HG03565 (cell line): ENCODE data around the gene MS4A14.
"Not testable (repeated sequence)": the region's sequence is repeated elsewhere in the genome, so short reads cannot be mapped to it uniquely, and the experiment has no call there.

ENCODE experiments used
- ATAC-seq: cut with Tn5 transposase; IDR thresholded peaks from one replicate; pipeline ENCODE4 v1.9.1; 2021; ENCODE audit warnings: mild to moderate bottlenecking, moderate library complexity; ENCODE audit not compliant: unreplicated experiment

MS4A14 gene

DNA sequence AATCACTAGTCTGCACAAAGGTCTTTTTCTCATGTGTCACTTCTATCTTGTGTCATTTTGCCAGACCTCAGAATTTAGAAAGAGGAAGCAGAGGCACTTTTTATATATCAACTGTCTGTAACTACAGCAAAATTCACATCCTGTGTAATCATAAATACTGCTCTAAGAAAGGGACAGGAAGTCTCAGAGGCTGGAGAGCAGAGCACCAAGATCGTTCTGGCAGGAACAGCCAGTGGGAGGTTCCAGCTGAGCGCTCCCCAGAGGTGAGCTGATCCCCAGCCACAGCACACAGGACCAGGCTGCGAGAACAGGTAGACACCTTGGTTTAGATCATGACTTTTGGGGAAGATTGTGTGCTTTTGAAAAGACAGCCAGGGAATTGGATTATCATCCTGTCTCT is 17.9 kb upstream of the MS4A14 start, which contains the start of gene MS4A7:
Gene MS4A7, plus strand, starts transcription at position 179 of the 400 bp plus-strand sequence. CDS start 4,610 bp downstream, outside the sequence.
- peak; percentile 91 for ATAC-seq

DNA sequence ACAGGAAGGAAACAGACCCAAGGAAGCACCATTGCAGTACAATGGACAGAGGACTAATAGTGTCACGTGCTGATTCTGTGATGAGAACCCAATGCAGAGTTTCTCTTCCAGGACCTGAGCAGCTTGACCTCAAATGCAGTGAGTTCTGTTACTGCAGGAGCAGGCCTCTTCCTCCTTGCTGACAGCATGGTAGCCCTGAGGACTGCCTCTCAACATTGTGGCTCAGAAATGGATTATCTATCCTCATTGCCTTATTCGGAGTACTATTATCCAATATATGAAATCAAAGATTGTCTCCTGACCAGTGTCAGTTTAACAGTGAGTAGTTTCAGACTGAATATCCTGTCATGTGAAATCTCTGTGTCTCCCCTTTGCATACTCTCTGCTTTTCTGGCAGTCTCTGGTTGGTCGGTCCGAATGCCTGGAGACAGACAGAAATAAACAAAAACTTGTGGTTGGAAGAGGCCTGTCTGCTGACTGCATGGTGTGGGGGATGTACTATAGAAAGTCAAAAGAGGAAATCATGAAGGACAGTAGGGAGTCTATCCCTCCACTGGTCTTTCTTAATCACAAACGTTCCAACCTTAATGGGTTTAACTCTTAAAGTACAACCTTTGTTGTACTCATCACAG is 6.9 kb upstream of the MS4A14 start:
- ATAC-seq = peak; percentile 90

DNA sequence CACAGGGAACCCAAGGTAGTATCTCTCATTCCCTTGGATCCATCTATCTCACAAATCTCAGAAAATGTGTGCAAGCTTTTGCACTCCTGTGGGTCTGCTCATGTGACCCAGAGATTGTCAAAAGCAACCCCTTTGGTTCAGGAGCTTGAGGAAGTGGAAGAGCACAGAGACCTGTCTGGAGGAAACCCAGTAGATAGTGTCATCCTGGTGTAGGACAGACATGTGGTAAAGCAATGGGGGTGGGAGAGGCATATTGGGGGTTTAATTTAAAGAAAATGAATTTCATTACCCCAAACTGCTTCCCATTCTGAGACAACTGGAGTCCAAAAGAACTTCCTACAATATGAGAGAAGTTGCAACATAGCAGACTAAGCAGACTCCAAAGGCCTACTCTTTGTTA is 5.8 kb upstream of the MS4A14 start:
- no peak for ATAC-seq

DNA sequence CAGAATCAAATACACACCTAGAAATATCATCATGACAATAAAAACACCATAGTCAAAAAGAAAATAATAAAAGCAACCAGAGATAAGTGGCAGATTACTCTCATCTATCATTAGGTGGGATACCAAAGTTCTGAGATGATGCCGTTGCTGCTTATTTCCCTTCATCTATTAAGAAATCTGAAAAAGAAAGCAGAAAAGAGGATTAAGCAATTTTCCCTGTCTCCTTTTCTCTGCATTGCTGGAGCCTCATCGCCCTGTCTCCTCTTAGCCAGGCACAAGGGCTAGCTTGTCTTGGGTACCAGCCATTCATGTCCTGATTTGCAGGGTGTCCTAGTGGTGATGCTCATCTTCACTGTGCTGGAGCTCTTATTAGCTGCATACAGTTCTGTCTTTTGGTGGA is 3.9 kb upstream of the MS4A14 start:
- no peak for ATAC-seq

- no peak for ATAC-seq
Observed at GRCh38 chr11:60393016-60393415, 3.2 kb upstream of the MS4A14 start.

DNA sequence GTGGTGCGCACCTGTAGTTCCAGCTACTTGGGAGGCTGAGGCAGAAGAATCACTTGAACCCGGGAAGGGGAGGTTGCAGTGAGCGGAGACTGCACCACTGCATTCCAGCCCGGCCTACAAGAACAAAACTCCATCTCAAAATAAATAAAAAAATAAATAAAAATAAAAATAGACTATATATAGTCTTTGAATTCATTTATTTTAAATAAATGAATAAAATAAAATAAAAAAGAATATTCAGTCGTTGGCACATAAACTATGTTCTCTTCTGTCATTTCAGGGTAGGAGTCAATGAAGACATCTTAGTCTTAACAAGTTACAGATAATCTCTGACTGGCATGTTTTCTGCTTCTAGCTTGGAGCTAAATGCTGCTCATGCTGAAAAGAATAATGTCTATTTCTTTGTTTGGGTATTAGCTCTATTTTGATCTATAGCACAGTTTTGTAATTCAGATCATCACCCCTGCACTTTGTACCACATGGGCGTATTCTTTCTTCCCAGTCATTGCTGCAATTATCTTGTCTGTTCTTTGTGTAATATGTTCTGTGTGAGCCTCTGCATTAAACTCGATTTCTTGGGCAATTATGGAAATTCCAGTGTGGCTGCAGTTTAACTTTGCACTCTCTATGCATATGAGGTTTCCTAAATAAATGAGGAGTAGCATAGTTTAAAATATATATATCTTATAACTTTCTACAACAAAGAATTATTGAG is 1.4 kb upstream of the MS4A14 start:
- ATAC-seq = no peak

DNA sequence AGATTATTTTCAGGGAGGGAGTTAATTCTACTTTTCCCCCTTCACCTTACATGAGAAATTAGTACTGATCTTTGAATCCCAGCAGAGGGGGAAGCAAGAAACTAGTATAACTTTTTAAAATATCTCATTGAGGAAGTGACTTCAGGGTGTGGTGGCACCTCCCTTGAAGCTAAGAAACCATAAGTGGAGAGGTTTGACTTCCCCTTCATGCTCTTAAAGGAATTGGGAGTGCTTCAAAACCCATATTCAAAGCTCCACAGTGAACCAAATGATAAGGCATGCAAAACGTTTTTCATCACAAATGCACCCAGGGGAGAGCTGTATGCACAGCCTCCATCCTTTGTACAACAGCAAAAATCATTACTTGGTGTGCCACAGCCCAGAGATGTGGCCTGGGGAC is 540 bp downstream of the MS4A14 start:
- peak; percentile 83 for ATAC-seq

GRCh38 chr11:60420015-60420414 is 23.8 kb downstream of the MS4A14 start:
- ATAC-seq = no peak

- no peak for ATAC-seq
Observed at GRCh38 chr11:60422609-60423008, 26.4 kb downstream of the MS4A14 start.

DNA sequence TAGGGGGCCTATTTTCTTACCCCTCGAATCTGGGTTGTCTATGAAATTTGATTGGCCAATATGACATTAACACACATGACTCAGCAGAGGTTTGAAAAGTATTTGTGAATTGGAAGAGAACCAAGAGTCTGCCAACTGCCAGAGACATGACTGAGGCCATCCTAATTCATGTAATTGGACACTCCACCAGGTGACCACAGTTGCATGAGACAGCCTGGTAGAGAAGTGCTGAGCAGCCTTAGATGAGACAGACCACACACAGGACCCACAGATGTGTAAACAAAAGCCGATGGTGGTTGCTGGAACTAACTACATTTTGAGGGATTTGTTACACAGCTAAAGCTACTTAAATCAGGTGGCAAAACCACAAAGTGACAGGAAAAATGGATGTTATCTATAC is 32.3 kb downstream of the MS4A14 start:
- no peak for ATAC-seq

- ATAC-seq = no peak
Observed at GRCh38 chr11:60429272-60429671, 33.0 kb downstream of the MS4A14 start, which contains the start of gene MS4A5. Gene MS4A5, plus strand, starts transcription at chr11:60429572. Its CDS starts 103 bp downstream, at chr11:60429675.

DNA sequence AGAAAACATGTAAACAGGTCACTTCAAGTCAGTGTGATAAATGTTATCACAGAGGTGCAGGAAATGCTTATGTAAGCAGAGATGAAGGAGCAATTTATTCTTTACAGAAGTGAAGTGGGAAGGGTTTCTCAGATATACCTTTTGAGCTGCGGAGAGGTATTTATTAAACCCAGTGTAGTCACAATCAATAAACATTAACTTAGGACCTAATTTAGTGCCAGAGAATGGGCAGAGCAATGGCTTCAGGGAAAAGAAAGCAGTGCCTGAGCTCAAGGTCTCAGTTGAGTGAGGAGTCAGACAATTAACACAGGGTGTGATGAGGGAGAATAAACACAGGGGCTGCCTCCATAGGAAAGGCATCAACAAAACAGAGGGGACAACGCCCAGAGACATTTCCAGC is 35.0 kb downstream of the MS4A14 start:
- no peak for ATAC-seq

DNA sequence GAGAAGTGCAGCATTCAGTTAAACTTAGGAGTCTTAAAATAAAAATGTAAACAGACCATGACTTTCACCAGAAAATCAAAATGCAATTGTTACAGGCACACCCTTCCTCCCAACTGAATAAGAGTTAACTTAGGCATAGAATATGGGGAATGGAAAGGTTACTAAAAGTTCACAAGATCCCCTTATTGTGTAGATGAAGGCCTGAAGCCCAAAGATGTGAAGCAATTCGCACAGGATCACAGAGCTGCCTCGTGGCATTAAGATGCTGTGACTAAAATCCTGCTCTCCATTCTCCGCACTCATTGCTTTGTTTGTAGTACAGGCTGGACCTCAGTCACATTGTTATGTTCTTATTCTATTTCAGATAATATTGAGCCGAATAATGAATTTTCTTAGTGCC is 37.1 kb downstream of the MS4A14 start:
- ATAC-seq = no peak

- no peak for ATAC-seq
Observed at GRCh38 chr11:60447070-60447469, 50.8 kb downstream of the MS4A14 start.

DNA sequence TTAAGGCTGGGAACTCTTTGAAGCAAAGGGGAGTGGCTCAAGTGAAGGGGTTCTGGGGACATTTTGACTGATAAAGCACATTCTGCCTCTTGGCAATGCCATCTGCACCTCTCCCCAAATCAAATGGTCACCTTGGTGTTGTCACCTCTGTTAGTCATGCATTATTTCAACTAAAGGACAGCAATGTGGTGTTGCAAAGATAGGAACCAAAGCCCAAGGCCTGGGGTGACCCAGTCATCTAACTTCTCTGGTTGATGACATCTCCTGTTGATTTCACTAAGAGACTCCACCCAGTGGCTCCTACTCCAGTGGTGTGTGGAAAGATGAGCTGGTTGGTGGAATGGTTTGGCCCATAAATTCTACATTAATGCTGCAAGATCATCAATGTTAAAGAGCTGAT is 51.6 kb downstream of the MS4A14 start:
- ATAC-seq = no peak

DNA sequence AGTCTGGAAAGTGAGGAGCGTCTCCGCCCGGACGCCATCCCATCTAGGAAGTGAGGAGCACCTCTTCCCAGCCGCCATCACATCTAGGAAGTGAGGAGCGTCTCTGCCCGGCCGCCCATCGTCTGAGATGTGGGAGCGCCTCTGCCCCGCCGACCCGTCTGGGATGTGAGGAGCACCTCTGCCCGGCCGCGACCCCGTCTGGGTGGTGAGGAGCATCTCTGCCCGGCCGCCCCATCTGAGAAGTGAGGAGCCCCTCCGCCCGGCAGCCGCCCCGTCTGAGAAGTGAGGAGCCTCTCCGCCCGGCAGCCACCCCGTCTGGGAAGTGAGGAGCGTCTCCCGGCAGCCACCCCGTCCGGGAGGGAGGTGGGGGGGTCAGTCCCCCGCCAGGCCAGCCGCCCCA is 54.9 kb downstream of the MS4A14 start:
- not testable (repeated sequence) for ATAC-seq

GRCh38 chr11:60454212-60454611 is 58.0 kb downstream of the MS4A14 start:
- ATAC-seq = no peak

GRCh38 chr11:60455531-60456042 is 59.3 kb downstream of the MS4A14 start, which contains the start of gene MS4A1:
Gene MS4A1, plus strand, starts transcription at chr11:60455847. Its CDS starts 6,528 bp downstream, at chr11:60462375.
- peak; percentile 87 for ATAC-seq

GRCh38 chr11:60457576-60457975 is 61.3 kb downstream of the MS4A14 start:
- peak; percentile 30 for ATAC-seq

DNA sequence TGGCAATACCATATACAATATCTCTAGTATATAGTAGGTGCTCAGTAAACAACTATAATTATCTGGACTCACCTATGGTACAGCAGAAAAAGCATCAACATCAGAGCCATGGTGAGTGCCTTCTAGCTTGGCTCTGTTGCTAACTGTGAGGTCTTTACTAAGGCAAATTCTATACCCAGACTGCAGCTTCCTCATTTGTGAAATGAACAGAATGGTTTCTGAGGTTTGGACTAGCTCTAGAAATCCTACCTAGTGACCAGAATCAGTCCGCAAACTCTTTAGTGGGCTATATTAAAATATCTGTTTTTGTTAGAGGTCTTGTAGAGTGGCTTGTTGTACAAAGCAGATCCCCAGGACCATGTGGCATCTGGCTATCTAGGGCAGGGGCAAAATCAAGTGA is 63.1 kb downstream of the MS4A14 start:
- ATAC-seq = no peak
